Kasumi-1 (cell line): Measurements from ENCODE around the gene FRMD8.
"Not testable (repeated sequence)": the region's sequence is repeated elsewhere in the genome, so short reads cannot be mapped to it uniquely, and the experiment has no call there.

Source experiments
- DNase-seq, 2 experiments: peaks; one replicate each; lab custom pipeline; 2025; lab: John Stamatoyannopoulos, UW

Gene FRMD8

GRCh38 chr11:65436412-65437032 lies 50.1 kb downstream of the FRMD8 start:
- no peak for DNase-seq

- no peak for DNase-seq
Observed at GRCh38 chr11:65437436-65438227, 51.2 kb downstream of the FRMD8 start.

GRCh38 chr11:65438257-65439151 lies 52.1 kb downstream of the FRMD8 start:
- DNase-seq: no peak

DNA sequence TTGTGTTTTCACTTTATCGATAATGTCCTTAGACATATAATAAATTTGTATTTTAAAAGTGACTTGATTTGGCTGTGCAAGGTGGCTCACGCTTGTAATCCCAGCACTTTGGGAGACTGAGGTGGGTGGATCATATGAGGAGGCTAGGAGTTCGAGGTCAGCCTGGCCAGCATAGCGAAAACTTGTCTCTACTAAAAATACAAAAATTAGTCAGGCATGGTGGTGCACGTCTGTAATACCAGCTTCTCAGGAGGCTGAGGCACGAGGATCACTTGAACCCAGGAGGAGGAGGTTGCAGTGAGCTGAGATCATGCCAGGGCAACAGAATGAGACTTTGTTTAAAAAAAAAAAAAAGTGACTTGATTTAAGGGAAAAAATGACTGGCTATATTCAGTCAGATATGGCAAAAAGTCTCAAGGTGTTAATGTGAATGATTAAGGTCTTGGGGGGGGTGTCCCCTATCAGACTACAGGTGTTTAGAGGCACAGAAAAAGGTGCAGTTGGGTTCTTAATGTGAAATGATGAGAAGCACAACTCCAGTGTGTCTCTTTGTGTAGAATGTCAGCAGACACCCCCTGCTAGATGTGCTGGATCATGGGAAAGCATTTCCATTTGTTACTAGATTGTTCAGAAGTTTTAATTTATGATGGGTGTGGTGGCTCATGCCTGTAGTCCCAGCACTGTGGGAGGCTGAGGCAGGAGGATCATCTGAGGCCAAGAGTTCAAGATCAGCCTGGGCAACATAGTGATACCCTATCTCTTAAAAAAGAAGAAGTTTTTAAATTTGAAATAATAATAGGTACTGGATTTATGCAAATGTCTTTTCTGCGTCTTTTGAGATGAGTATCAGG lies 53.1 kb downstream of the FRMD8 start:
- no peak for DNase-seq

- DNase-seq: no peak
Observed at GRCh38 chr11:65440831-65441499, 54.5 kb downstream of the FRMD8 start.

DNA sequence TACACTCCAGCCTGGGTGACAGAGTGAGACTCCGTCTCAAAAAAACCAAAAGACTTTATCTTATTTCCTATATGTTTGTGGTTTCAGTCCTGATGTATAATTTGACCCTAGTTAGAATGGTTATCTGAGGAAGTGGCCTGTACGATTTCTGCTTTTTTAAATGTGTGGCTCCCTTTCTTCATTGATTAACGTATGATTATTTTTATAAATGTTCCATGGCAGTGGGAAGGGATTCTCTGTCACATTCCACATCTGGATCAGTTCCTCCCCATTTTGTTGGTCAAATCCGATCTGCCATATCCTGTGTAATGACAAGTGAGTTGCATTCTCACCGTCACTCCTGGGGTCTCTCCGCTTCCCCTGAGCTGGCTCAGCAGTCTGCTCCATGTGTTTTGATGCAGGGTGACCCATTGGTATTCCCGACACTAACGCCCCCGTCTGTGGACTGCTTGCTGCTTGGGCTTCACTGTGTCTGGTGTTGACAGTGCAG lies 56.5 kb downstream of the FRMD8 start:
- peak; percentile 34 to 43 for DNase-seq

DNA sequence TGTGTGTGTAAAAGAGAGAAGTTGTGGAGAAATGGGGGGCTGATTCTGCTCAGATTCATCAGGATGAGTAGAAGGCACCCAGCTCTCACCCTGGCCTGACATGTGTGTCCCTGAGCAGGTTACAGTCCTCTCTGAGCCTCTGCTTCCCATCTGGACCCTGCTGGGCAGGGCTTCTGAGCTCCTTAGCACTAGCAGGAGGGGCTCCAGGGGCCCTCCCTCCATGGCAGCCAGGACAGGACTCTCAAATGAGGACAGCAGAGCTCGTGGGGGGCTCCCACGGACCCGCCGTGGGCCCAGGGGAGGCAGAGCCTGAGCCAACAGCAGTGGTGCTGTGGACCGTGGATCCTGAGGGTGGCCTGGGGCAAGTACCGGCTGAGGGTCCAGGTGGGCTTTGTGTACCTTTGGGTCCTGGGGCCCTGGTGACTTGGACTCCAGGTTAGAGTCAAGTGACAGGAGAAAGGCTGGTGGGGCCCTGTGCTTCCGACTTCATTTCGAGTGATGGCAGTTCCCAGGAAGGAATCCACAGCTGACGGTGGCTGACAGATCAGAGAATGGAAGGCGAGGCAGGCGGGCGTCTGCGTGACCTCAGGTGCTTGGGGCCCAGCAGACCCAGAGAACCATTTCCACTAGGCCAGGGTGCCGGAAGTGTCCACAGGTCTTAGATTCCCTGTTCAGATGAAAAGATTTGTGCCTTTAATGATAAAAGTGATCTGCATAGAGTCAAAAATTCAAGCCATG lies 58.0 kb downstream of the FRMD8 start:
- no peak for DNase-seq

DNA sequence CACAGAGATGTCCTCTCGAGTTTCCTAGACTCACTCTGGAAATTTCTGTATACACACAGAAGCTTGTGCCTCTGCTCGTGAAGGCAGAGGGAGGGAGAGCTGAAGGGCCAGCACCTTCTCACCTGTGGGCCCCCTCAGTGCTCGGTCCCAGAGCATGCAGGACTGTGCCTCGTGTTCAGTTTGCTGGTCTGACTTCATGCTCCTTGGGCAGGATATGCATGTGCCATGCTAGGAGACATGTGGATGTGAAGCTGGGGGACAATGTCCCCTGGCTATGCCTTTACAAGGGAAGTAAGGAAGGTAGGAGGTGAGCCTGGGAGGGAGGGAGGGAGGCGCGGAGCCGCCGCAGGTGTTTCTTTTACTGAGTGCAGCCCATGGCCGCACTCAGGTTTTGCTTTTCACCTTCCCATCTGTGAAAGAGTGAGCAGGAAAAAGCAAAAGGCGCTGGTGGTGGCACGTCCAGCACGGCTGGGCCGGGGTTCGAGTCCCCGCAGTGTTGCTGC lies 58.7 kb downstream of the FRMD8 start:
- DNase-seq: no peak

DNA sequence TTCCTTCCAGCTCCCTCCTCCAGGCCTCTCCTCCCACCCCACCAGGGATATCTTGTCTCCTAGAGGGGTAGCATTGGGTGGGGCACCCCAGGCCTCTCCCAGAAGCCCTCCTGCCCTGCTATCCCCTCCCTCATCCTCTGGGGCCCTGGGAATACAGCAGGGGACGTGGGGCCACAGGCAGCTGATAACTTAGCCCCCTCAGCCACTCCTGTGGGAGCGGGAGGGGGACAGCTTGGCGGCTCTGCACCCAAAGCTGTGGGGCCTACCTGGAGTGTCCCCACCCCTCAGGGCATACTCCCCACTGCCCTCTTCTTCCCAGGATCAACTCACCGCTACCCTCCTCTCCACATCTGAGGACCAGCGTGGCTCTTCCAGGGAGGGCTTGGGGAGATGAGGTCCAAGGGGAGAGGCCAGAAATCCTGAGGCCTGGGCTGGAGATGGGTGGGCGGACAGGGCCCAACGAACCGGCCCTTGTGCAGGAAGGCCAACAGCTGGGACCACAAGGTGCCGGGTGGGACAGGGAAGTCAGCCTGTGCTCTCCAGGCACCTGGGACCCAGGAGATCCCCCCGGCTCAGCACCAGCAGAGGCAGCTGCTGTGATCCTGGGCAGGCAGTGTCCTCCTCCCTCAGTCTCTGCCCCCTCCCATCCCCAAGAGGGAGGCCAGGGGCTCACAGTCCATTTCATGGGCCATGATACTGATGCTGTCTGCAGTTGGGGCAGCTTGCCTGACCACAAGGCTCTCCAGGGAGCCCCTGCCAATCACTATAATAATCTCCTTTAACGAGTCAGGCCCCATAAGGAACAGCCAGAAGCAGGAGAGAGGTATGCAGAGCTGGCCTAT lies 59.4 kb downstream of the FRMD8 start:
- DNase-seq: no peak

- no peak for DNase-seq
Observed at GRCh38 chr11:65446446-65447277, 60.2 kb downstream of the FRMD8 start.

DNA sequence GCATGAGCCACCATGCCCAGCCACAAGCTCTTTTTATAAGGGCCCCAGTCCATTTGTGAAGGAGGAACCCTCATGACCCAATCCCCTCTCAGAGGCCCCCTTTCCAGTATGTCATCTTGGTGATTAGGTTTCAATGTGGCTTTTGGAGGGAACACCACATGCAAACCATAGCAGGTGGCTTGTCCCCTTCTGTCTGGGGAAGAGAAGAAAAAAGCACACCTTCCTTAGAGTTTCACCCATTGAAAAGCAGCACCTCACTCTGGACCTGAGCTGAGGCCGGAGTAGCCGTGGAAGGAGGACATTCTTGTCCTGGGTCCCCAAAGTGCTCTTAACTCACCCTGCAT lies 61.6 kb downstream of the FRMD8 start:
- DNase-seq: no peak

DNA sequence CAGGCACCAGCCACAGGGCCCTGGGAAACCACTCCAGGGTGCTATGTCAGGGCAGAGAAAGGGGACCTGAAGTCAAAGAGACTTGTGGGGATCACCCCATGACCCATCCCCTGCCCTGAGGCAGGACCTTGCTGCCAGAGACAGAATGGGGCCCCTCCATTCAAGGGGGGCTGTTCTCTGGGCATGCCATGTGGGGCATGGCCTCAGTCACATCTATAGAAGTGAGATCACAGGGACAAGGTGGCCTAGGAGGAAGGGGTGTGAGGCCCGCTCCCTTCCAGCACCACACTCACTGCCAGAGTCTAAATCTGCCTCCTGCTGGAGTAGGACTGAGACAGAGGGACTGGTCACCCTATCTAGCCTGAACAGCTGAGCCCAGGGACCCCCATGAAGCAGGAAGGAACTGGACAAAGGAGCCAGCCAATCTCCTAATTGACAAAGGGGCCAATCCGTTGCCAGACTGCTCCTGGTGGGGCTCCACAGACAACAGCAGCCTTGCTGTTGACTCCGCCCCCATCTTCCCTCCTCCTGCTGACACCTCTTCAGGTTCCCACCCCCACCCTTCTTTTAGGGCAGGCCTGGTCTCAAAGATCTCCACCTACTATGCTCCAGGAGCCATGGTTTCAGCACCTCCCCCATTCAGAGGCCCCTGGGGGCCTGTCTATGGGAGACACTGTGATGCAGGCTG lies 62.1 kb downstream of the FRMD8 start:
- DNase-seq: no peak

DNA sequence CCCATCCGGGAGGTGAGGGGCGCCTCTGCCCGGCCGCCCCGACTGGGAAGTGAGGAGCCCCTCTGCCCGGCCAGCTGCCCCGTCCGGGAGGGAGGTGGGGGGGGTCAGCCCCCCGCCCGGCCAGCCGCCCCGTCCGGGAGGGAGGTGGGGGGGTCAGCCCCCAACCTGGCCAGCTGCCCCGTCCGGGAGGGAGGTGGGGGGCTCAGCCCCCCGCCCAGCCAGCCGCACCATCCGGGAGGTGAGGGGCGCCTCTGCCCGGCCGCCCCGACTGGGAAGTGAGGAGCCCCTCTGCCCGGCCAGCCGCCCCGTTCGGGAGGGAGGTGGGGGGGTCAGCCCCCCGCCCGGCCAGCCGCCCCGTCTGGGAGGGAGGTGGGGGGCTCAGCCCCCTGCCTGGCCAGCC lies 64.9 kb downstream of the FRMD8 start:
- not testable (repeated sequence) for DNase-seq

- DNase-seq: not testable (repeated sequence)
Observed at GRCh38 chr11:65452259-65452658, 65.8 kb downstream of the FRMD8 start.

DNA sequence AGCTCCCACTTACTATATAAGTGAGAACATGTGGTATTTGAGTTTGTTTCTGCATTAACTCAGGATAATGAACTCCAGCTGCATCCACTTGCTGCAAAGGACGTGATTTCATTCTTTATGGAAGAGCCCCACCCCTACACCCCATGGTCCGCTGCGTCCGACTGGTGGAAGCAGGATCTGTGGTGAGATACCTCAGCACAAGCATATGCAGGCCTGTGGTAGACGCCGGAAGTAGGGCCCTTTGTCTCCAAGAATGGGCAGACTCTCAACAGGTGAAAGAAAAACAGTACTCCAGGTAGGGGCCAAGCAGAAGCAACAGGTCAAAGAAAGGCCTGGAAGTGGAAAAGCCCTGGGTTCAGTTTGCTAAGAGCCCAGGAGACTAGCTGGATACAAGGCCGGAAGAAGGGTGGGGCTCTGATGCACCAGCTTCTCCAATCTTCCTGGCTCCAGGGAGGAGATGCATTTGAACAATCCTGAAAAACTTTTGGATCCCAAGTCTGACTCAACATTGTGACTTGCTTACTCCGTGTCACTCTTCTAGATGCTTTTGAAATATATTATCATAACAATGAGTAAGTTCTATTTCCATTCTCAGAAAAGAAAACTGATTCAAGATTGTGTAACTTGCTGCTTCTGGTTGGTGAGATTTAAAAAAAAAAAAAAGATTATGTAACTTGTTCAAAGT lies 66.5 kb downstream of the FRMD8 start:
- no peak for DNase-seq

GRCh38 chr11:65454311-65454695 lies 67.9 kb downstream of the FRMD8 start:
- no peak for DNase-seq
